T-helper 2 cell treated with Interferon-gamma antibody and Interleukin-4, amounts not matched to agents 5 μg/mL and 100 μg/mL, for 36 hours (primary cell): ENCODE data around the gene DHRS1.

Experiments used
- DNase-seq: peaks from one replicate; pipeline ENCODE4 v3.0.0; 2021; ENCODE audit warnings: low spot score
- H3K27ac Mint-ChIP-seq: one replicate; pipeline ENCODE4 v1.8.0; 2021; ENCODE audit warnings: mild to moderate bottlenecking, mixed read lengths
- H3K27me3 Mint-ChIP-seq: one replicate; pipeline ENCODE4 v1.8.0; 2021; ENCODE audit warnings: low read depth, mixed read lengths
- H3K36me3 Mint-ChIP-seq: one replicate; pipeline ENCODE4 v1.8.0; 2021; ENCODE audit warnings: low read depth, mixed read lengths
- H3K4me1 Mint-ChIP-seq: one replicate; pipeline ENCODE4 v1.8.0; 2021; ENCODE audit warnings: low read depth, mixed read lengths
- H3K4me3 Mint-ChIP-seq: one replicate; pipeline ENCODE4 v1.8.0; 2022; ENCODE audit warnings: mild to moderate bottlenecking, moderate library complexity, mixed read lengths
- H3K9me3 Mint-ChIP-seq: one replicate; pipeline ENCODE4 v1.8.0; 2021; ENCODE audit warnings: mixed read lengths

DHRS1 gene

DNA sequence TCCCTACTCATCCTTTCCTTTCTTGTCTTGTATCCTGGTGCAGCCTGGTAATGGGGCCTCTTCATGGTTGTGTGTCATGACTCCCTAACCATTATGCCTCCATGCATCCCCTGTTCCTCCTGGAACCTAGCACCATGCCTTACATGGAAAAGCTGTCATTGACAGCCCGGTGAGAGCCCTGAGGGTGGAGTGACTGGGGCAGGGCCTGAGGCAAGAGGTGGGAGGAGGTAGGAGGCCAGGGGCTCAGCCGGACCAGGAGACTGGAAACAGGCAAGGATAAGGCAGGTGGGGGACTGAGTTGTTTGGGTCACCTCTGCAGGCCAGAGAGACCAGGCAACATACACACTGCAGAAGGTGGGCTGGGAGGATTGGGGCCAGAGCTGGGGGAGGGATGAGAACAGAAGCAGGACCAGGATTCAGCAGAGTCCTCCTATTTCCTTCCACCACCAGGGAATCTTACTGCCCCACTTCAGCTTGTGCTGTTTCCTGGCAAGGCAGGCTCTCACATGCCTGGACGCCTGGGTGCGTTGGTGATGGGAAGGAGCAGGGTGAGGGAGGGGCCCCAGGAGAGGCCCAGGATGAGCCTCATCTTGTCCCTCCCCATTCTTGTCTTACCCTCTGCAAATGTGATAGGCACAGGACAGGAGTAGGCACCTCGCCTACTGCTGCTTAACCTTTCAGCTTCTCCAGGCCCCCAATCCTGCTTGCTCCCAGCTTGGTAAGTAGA, 10.1 kb upstream of the DHRS1 start, which contains the start of gene LTB4R2:
Gene LTB4R2 (plus strand): TSS at position 603 of the 727 bp plus-strand sequence. CDS start 525 bp downstream, outside the sequence.
- no peaks in the 10 kb centered on the region for H3K9me3 Mint-ChIP-seq
- peaks cover 54% of the 10 kb centered on the region for H3K4me1 Mint-ChIP-seq
- H3K36me3 Mint-ChIP-seq: peaks cover 57% of the 10 kb centered on the region

DNA sequence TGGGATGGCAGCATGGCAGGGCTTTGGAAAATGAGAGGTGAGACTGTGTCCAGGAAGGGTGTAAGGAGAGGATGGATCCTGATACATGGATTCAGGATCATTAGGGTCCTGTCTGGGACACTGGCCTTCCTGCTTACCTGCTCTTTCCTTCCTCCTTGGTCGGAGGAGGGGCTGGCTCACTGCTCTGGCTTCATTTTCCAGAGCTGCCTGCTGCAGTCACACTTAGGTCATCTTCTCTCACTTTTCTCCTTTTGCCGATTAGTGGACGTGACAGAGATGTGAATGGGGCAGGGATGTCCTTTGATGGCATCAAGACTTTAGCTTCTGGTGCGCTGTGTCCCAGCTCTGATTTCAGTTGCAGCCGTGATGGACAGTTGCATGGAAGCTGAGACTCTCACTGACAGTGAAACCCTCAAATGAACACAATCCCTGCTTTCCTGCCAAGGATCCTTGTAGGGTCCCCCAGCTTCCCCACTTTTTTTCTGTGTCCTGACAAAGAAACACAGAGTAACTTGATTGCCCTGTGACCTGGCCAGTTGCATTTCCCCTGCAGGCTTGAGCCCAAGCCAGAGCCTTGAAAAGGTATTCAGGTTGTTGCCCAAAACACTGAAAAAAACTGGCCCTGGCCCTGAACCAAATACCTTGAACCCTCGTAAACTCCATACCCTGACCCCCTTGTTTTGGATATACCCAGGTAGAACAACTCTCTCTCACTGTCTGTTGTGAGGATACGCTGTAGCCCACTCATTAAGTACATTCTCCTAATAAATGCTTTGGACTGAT, 9.0 kb upstream of the DHRS1 start:
- no peak for DNase-seq
- no peaks in the 10 kb centered on the region for H3K27me3 Mint-ChIP-seq
- H3K27ac Mint-ChIP-seq: peak overlapping the region; percentile 66
- H3K4me3 Mint-ChIP-seq: no peak overlapping the region
- H3K9me3 Mint-ChIP-seq: no peaks in the 10 kb centered on the region
- peaks cover 60% of the 10 kb centered on the region for H3K36me3 Mint-ChIP-seq
- peaks cover 42% of the 10 kb centered on the region for H3K4me1 Mint-ChIP-seq

More for the DNA sequence above, 10.1 kb upstream of the DHRS1 start, which contains the start of gene LTB4R2:
- H3K27me3 Mint-ChIP-seq: no peaks in the 10 kb centered on the region
- H3K27ac Mint-ChIP-seq: peak within 1 kb of the TSS; percentile 80
- peak within 1 kb of the TSS; percentile 87 for H3K4me3 Mint-ChIP-seq
- no peak for DNase-seq

DNA sequence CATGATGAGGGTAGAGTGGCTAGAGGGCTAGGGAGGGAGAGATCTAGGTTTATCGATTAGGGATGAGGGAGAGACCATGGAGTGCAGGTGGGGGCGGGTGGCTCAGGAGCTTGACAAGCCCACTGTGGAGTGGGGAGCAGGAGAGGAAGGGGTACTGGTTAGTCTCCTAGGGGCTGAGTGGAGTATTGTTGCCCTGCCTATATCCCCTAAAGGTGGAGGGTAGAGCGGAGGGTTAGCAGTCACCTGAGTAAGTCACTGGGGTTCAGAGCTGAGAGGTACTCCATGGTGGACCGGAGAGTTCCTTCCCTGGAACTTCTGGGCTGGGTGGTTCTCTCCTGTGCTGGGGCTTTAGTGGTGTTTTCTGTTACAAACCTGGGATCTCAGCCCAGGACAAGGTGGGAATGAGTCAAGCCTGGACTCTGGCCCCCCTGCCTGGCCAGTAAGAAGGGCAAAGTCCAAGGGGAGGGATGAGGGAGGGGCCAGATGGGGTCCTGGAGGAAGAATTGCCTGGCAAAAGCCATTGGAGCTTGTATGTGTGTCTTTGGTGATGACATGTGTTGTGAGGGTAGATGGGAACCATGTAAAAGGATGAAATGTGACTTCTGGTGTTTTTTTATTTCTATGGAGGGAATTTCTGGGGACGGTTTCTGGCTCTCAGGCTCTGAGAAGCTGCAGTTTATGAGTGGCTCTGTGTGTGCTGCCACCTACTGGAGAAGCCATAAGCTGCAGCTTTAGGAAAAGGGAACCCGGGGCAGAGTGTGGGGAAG, 8.2 kb upstream of the DHRS1 start, which contains the start of gene CIDEB:
Gene CIDEB (minus strand): TSS at position 403 of the 767 bp plus-strand sequence. CDS start 119 bp downstream, at position 284.
- H3K27ac Mint-ChIP-seq: peak within 1 kb of the TSS; percentile 66
- DNase-seq: peak; percentile 48
- no peak within 1 kb of the TSS for H3K4me3 Mint-ChIP-seq

DNA sequence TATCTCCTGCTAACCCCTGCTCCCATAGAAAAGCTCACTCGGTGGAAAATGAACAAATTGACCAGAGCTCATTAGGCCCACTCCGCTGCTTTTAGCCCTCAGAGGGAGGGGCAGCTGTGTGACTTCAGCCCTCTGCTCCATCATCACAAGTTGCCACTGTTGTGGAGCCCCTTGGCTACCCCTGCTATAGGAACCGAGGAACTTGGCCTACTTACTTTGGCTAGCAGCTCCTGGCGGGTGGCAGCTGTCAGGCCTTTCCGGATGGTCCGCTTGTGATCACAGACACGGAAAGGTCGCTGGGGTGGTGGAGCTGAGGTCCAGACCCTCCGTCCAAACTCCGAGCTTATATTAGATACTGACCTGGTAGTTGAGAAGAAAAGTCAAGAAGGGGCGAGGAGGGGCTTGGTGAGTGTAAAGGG, 7.6 kb upstream of the DHRS1 start:
- peaks cover 66% of the 10 kb centered on the region for H3K36me3 Mint-ChIP-seq
- DNase-seq: no peak
- peak overlapping the region; percentile 12 for H3K27ac Mint-ChIP-seq
- H3K27me3 Mint-ChIP-seq: no peaks in the 10 kb centered on the region
- no peak overlapping the region for H3K4me3 Mint-ChIP-seq
- H3K4me1 Mint-ChIP-seq: peaks cover 28% of the 10 kb centered on the region
- no peaks in the 10 kb centered on the region for H3K9me3 Mint-ChIP-seq

More for the DNA sequence above, 8.2 kb upstream of the DHRS1 start, which contains the start of gene CIDEB:
- Mint-ChIP-seq H3K4me1 (peaks cover 34% of the 10 kb centered on the region), H3K27me3 (no peaks in the 10 kb centered on the region), H3K9me3 (no peaks in the 10 kb centered on the region), H3K36me3 (peaks cover 64% of the 10 kb centered on the region)

DNA sequence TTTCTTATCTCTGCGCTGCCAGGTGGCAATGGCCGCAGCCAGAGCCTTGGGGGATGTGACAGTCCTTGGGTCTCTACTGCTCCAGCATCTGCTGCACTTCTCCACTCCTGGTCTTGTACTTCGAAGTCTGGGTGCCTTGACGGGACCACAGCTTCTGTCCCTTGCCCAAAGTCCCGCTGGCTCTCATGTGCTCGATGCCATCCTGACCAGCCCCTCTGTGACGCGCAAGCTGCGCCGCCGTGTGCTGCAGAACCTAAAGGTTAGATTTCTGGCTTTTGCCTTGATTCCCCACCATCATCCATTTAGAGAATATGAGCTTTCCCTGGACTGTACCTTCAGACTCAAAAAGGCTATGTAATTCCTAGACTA, 4.4 kb upstream of the DHRS1 start:
- no peak overlapping the region for H3K4me3 Mint-ChIP-seq

DNA sequence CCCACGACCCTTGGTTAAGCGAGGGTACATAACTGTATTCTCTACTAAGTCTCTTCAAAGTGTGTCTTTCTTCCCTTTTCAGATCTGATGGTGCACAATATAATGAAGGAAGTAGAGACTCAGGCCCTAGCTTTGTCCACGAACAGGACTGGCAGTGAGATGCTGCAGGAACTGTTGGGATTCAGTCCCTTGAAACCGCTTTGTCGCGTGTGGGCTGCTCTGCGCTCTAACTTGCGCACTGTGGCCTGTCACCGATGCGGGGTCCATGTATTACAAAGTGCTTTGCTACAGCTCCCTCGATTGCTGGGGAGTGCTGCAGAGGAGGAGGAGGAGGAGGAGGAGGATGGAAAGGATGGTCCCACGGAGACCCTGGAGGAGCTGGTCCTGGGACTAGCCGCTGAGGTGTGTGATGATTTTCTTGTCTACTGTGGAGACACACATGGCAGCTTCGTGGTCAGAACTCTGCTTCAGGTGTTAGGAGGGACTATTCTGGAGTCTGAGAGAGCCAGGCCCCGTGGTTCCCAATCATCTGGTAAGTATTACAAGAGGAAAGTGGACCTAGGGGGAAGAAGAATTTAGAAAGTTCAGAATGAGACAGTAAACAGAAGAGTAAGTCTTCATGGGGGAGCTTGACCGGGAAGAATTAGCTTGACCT, 873 bp upstream of the DHRS1 start:
- DNase-seq: no peak
- H3K4me3 Mint-ChIP-seq: peak overlapping the region; percentile 93
- peak overlapping the region; percentile 94 for H3K27ac Mint-ChIP-seq
- peaks cover 57% of the 10 kb centered on the region for H3K36me3 Mint-ChIP-seq
- H3K4me1 Mint-ChIP-seq: peaks cover 32% of the 10 kb centered on the region
- no peaks in the 10 kb centered on the region for H3K27me3 Mint-ChIP-seq
- no peaks in the 10 kb centered on the region for H3K9me3 Mint-ChIP-seq

More for the DNA sequence above, 4.4 kb upstream of the DHRS1 start:
- Mint-ChIP-seq H3K36me3 (peaks cover 68% of the 10 kb centered on the region), H3K4me1 (peaks cover 17% of the 10 kb centered on the region), H3K27ac (no peak overlapping the region), H3K9me3 (no peaks in the 10 kb centered on the region), H3K27me3 (no peaks in the 10 kb centered on the region)
- DNase-seq: no peak

DNA sequence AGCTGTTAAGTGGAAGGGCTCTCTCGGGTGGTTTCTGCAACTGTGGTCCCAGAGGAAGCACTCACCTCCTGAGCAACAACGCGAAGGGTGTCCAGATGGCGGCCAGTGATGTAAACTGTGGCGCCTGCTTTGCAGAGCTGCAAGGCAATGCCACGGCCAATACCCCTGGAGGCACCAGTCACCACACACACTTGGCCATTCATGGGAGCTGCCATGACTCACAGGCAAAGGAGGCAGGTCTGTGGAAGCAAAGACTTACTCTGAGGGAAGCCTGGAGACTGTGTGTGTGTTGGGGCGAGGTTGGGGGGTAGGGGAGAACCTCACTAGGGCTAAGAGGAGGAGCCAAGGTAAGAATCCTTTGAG, 707 bp downstream of the DHRS1 start:
- DNase-seq: no peak
- no peaks in the 10 kb centered on the region for H3K9me3 Mint-ChIP-seq
- peak overlapping the region; percentile 93 for H3K4me3 Mint-ChIP-seq
- no peaks in the 10 kb centered on the region for H3K27me3 Mint-ChIP-seq
- H3K4me1 Mint-ChIP-seq: peaks cover 32% of the 10 kb centered on the region
- H3K27ac Mint-ChIP-seq: peak overlapping the region; percentile 94
- H3K36me3 Mint-ChIP-seq: peaks cover 48% of the 10 kb centered on the region

DNA sequence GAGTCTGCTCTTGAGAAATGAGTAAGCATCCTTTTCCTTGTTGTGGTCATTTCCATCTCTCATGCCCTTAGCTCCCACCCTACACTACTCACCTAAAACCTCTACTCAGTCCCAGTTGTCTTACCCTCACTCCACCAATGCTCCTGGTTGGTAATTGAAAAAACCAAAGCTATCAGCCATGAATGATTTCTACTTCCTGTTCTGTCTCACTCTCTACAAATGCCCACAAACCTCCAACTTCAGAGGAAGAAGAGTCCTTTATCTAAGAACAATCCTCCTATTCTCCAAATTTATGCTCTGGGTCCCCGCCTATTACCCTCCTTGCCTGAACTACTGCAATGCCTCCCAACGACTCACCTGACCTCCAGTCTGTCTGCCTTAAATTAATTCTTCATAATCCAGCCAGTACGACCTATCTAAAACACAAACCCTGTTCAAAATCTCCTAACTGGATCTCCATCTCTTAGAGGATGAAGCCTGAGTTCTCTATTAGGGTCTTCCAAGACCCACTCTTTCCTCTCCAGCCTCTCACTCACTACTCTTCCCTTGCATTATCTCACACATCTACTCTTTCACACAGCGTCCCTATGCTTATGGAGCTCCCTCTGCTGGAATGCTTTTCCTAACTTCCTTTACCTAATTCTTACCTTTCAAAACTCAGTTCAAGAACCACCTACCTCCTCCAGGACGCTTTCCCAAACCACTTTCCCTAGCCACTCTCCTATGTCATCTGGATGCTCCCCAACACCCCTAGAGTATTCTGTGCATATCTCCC, 2.2 kb downstream of the DHRS1 start:
- H3K4me3 Mint-ChIP-seq: peak overlapping the region; percentile 41
- no peaks in the 10 kb centered on the region for H3K9me3 Mint-ChIP-seq
- DNase-seq: no peak
- no peaks in the 10 kb centered on the region for H3K27me3 Mint-ChIP-seq
- peaks cover 38% of the 10 kb centered on the region for H3K36me3 Mint-ChIP-seq
- H3K27ac Mint-ChIP-seq: peak overlapping the region; percentile 85
- H3K4me1 Mint-ChIP-seq: peaks cover 32% of the 10 kb centered on the region

DNA sequence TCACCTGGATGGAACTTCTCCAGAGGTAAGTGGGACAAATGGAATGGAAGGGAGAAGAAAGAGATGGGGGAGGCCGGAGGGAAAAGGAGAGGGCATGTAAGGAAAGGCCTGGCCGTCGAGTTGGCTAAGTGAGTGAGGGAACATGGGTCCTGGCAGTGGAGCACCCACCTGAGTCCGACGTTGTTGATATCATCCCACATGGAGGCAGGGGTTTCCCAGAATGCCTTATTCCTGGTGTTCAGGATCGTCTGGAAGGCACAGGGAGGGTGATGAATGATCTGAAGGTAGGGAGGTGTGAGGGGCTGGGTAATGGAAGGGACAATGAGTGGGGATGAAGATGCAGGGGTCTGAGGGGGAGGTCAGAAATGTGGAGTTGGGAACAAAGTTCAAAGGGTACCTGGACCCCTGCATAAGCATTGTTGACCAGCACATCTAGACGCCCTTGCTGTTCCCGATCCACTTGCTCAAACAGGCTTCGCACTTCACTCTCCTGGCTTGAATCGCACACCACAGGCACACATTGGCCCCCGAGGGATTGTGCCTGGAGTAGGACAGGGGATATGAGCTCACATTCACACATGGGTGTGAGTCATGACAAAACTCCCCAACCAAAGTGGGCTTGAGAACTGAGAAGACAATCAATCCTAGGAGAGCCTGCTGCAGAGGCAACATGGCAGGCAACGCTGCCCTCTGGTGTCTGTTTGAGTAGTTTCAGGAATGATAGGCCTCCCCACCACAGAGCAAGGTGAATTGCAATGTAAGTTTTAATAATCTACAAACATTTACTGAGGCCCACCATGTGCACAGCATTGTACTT, 3.0 kb downstream of the DHRS1 start:
- peak; percentile 70 for DNase-seq
- peak overlapping the region; percentile 41 for H3K4me3 Mint-ChIP-seq
- no peaks in the 10 kb centered on the region for H3K27me3 Mint-ChIP-seq
- no peaks in the 10 kb centered on the region for H3K9me3 Mint-ChIP-seq
- peak overlapping the region; percentile 85 for H3K27ac Mint-ChIP-seq
- peaks cover 30% of the 10 kb centered on the region for H3K36me3 Mint-ChIP-seq
- peaks cover 32% of the 10 kb centered on the region for H3K4me1 Mint-ChIP-seq

DNA sequence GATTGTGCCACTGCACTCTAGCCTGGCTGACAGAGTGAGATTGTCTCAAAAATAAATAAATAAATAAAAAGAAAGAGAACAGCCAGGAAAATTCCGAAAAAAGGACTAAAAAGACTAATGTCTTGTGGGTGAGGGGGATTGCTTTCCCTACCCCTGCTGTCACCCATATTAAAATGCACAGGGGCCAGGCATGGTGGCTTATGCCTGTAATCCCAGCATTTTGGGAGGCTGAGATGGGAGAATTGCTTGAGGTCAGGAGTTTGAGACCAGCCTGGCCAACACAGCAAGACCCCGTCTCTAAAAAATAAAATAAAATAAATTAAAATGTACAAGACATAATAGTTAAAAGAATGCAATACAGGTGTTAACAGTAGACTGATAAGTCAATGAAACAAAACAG, 6.1 kb downstream of the DHRS1 start:
- H3K27me3 Mint-ChIP-seq: no peaks in the 10 kb centered on the region
- DNase-seq: no peak

DNA sequence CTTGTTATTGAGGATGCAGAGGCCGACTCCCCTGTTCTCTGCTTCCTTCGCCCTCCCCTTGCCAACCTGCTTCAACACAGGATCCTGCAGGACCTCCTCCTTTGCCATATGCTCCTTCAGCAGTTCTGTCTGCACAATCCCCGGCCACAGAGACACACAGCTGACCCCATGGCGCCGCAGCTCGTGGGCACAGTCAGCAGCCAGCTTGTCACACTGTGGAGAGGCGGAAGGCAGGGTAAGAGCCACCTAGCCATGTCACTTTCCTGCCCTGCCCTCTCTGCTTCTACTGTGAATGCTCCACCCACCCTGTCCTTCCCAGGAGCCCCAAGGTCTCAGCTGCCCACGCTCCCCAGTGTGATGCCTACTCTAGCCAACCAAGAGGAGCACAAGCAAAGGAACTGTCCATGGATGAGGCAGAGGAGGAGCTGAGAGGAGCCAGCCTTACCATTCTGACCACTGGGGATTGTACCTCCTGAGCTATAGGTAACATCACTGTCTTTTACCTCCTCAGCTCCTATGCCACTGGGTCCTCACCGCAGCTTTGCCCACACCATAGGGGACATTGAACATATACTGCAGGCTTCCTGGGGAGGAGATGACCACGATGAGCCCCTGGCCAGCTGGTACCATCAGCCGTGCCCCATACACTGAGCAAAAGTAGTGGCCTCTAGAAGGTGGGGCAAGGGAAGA, 7.3 kb downstream of the DHRS1 start:
- H3K27me3 Mint-ChIP-seq: peaks cover 2% of the 10 kb centered on the region
- H3K9me3 Mint-ChIP-seq: no peaks in the 10 kb centered on the region
- H3K4me1 Mint-ChIP-seq: peaks cover 20% of the 10 kb centered on the region
- H3K36me3 Mint-ChIP-seq: peaks cover 44% of the 10 kb centered on the region
- H3K4me3 Mint-ChIP-seq: no peak overlapping the region
- H3K27ac Mint-ChIP-seq: no peak overlapping the region
- no peak for DNase-seq

More for the DNA sequence above, 6.1 kb downstream of the DHRS1 start:
- H3K4me1 Mint-ChIP-seq: peaks cover 27% of the 10 kb centered on the region
- H3K9me3 Mint-ChIP-seq: no peaks in the 10 kb centered on the region
- H3K36me3 Mint-ChIP-seq: peaks cover 43% of the 10 kb centered on the region
- H3K4me3 Mint-ChIP-seq: no peak overlapping the region
- no peak overlapping the region for H3K27ac Mint-ChIP-seq
